Cardiac atrium fibroblast (primary cell): ENCODE data around the gene SH3TC1. TPM values are rescaled to one million over a fixed set of nuclear protein-coding genes. Genes with fewer than 3 reads are reported as not detected.

Experiments
- total RNA-seq: library from RNA; depleted of rRNA; stranded (reverse); fragments of >200 nt; gene quantifications from 2 replicates; pipeline ENCODE4 v1.2.3, GENCODE V29; 2015

The SH3TC1 gene
- total RNA-seq = 17.7 and 26.0 TPM in 2 replicates

GRCh38 chr4:8198906-8199593 lies at the start of gene SH3TC1:
TSS of gene SH3TC1 (plus strand) at chr4:8199290. CDS start at chr4:8205195, 5,905 bp downstream.

DNA sequence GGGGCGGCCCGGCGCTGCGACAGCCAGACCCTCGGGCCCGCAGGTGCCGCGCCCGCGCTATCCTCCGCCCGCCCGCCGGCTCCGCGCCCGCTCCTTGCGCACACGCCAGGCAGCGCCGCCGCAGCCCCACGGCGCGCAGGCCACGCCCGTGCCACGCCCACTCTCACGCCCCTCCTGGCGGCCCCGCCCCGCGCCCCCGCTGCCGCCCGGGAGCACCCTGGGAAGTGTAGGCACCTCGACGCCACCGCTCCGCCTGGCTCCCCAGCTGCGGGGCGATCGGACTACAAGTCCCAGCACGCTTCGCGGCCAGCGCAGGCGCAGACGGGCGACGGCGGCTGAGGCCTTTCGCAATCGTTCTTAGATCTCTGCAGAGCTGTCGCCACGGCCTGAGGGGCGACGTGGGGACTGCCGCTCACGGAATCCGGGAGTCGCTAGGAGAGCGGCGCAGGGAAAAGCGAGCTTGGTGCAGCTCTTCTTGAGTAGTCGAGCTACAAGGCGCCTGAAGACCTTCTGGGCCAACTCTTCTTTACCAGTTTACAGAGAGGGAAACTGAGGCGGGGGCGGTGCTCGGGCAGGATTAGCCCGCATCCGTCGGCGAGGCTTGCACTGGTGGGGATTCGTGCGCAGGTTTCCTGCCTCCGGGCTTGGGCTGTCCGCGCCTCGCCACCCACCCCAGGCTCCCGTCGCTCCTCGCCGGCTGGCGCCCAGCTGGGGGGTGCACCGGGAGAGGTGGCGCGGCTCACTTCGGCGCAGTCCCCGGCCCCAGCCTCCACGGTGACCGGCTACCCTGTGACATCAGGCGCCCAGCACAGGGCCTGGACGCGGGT lies 40.2 kb upstream of the SH3TC1 start, which contains the start of gene ABLIM2:
Gene ABLIM2, minus strand, starts transcription at position 104 of the 827 bp plus-strand sequence. CDS start 124 bp downstream, outside the sequence.

DNA sequence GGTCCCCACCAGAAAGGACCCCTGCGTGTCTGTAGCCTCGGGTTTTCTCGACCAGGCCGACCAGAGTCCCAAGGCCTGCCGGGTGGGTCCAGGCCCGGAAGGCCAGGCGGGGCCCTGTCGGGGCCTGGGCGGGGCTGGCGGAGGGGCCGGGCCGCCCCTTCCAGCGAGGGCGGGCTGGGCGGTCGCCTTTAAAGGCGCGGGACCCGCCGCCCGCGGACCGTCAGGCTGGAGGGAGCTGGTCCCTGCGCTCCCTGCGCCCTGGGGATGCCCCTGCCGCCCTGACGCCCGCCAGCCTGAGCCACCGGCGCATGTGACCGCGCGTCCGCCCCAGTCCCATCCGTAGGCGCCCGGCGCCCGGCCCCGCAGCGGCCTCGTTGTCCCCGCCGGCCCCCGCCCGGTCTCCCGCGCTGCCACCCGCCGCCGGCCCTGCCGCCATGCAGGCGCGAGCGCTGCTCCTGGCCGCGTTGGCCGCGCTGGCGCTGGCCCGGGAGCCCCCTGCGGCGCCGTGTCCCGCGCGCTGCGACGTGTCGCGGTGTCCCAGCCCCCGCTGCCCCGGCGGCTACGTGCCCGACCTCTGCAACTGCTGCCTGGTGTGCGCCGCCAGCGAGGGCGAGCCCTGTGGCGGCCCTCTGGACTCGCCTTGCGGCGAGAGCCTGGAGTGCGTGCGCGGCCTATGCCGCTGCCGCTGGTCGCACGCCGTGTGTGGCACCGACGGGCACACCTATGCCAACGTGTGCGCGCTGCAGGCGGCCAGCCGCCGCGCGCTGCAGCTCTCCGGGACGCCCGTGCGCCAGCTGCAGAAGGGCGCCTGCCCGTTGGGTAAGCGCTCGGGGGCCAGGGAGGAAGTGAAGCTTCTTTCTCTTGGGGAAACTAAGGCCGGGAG lies 70.7 kb downstream of the SH3TC1 start, which contains the start of gene HTRA3:
Gene HTRA3, plus strand, starts transcription at position 220 of the 883 bp plus-strand sequence. Its CDS starts 215 bp downstream, at position 435.

Other genes with a start within 250 kb of the SH3TC1 start
- 0.32 and 1.1 TPM in 2 replicates for gene ABLIM2, start 40.5 kb upstream of the SH3TC1 start, total RNA-seq
- gene HTRA3, start 70.5 kb downstream of the SH3TC1 start, total RNA-seq = 14.6 and 20.6 TPM in 2 replicates
- gene ACOX3, start 241.4 kb downstream of the SH3TC1 start, total RNA-seq = 28.7 and 49.6 TPM in 2 replicates
- gene TRMT44, start 241.5 kb downstream of the SH3TC1 start, total RNA-seq = 9.2 and 17.0 TPM in 2 replicates